ENCODE data around the gene GREB1L. TPM values are rescaled to one million over a fixed set of nuclear protein-coding genes. Genes with fewer than 3 reads are reported as not detected.
A peak's percentile ranks its signal among the peaks of the same experiment; 100 is the strongest.

GREB1L gene
- total and polyA plus RNA-seq, 2 donors = 0.09 to 0.50 TPM

GRCh38 chr18:21433436-21433835 lies 191.4 kb downstream of the GREB1L start:
- no peak for DNase-seq (ENCODE audit: low read depth in 6 of 9, low spot score in 9 of 9)
- Histone ChIP-seq H3K4me3 (ENCODE audit: low read length in 2 of 2) (no peak overlapping the region), H3K9me3 (ENCODE audit: control insufficient read depth in 2 of 2, insufficient read depth in 1 of 2, low read length in 1 of 2) (no peaks in the 10 kb centered on the region), H3K4me1 (ENCODE audit: control insufficient read depth in 2 of 2, insufficient read depth in 2 of 2, low read length in 2 of 2) (no peaks in the 10 kb centered on the region), H3K27ac (ENCODE audit: low read depth in 1 of 2, low read length in 1 of 2) (no peak overlapping the region), H3K36me3 (ENCODE audit: control insufficient read depth in 2 of 2, insufficient read depth in 2 of 2, low read length in 1 of 2) (no peaks in the 10 kb centered on the region), H3K27me3 (ENCODE audit: control insufficient read depth in 2 of 2, insufficient read depth in 1 of 2, low read length in 1 of 2) (no peaks in the 10 kb centered on the region)
- WGBS = 94% methylated on average over 1 of the region's 1 CpG

- H3K9me3 ChIP-seq (ENCODE audit: control insufficient read depth in 2 of 2, insufficient read depth in 1 of 2, low read length in 1 of 2) = no peaks in the 10 kb centered on the region
- 75% methylated on average over 4 of the region's 4 CpGs for WGBS
- DNase-seq (ENCODE audit: low read depth in 6 of 9, low spot score in 9 of 9) = no peak
- H3K4me1 ChIP-seq (ENCODE audit: control insufficient read depth in 2 of 2, insufficient read depth in 2 of 2, low read length in 2 of 2) = no peaks in the 10 kb centered on the region
- no peak overlapping the region for H3K4me3 ChIP-seq (ENCODE audit: low read length in 2 of 2)
- no peak overlapping the region for H3K27ac ChIP-seq (ENCODE audit: low read depth in 1 of 2, low read length in 1 of 2)
- H3K27me3 ChIP-seq (ENCODE audit: control insufficient read depth in 2 of 2, insufficient read depth in 1 of 2, low read length in 1 of 2) = no peaks in the 10 kb centered on the region
- H3K36me3 ChIP-seq (ENCODE audit: control insufficient read depth in 2 of 2, insufficient read depth in 2 of 2, low read length in 1 of 2) = no peaks in the 10 kb centered on the region
Observed at GRCh38 chr18:21439431-21439846, 197.4 kb downstream of the GREB1L start.

GRCh38 chr18:21441670-21442069 lies 199.6 kb downstream of the GREB1L start:
- H3K4me1 ChIP-seq (ENCODE audit: control insufficient read depth in 2 of 2, insufficient read depth in 2 of 2, low read length in 2 of 2) = no peaks in the 10 kb centered on the region
- WGBS = 97% methylated on average over 3 of the region's 3 CpGs
- no peak overlapping the region for H3K4me3 ChIP-seq (ENCODE audit: low read length in 2 of 2)
- H3K36me3 ChIP-seq (ENCODE audit: control insufficient read depth in 2 of 2, insufficient read depth in 2 of 2, low read length in 1 of 2) = no peaks in the 10 kb centered on the region
- H3K9me3 ChIP-seq (ENCODE audit: control insufficient read depth in 2 of 2, insufficient read depth in 1 of 2, low read length in 1 of 2) = no peaks in the 10 kb centered on the region
- no peaks in the 10 kb centered on the region for H3K27me3 ChIP-seq (ENCODE audit: control insufficient read depth in 2 of 2, insufficient read depth in 1 of 2, low read length in 1 of 2)
- no peak overlapping the region for H3K27ac ChIP-seq (ENCODE audit: low read depth in 1 of 2, low read length in 1 of 2)
- DNase-seq (ENCODE audit: low read depth in 6 of 9, low spot score in 9 of 9) = no peak

GRCh38 chr18:21443776-21444464 lies 201.9 kb downstream of the GREB1L start:
- Histone ChIP-seq H3K4me1 (ENCODE audit: control insufficient read depth in 2 of 2, insufficient read depth in 2 of 2, low read length in 2 of 2) (no peaks in the 10 kb centered on the region), H3K27me3 (ENCODE audit: control insufficient read depth in 2 of 2, insufficient read depth in 1 of 2, low read length in 1 of 2) (no peaks in the 10 kb centered on the region), H3K36me3 (ENCODE audit: control insufficient read depth in 2 of 2, insufficient read depth in 2 of 2, low read length in 1 of 2) (no peaks in the 10 kb centered on the region), H3K27ac (ENCODE audit: low read depth in 1 of 2, low read length in 1 of 2) (no peak overlapping the region), H3K4me3 (ENCODE audit: low read length in 2 of 2) (no peak overlapping the region), H3K9me3 (ENCODE audit: control insufficient read depth in 2 of 2, insufficient read depth in 1 of 2, low read length in 1 of 2) (no peaks in the 10 kb centered on the region)
- no peak for DNase-seq (ENCODE audit: low read depth in 6 of 9, low spot score in 9 of 9)
- 93% methylated on average over 9 of the region's 9 CpGs for WGBS

- Histone ChIP-seq H3K4me1 (ENCODE audit: control insufficient read depth in 2 of 2, insufficient read depth in 2 of 2, low read length in 2 of 2) (no peaks in the 10 kb centered on the region), H3K4me3 (ENCODE audit: low read length in 2 of 2) (no peak overlapping the region), H3K36me3 (ENCODE audit: control insufficient read depth in 2 of 2, insufficient read depth in 2 of 2, low read length in 1 of 2) (no peaks in the 10 kb centered on the region), H3K27me3 (ENCODE audit: control insufficient read depth in 2 of 2, insufficient read depth in 1 of 2, low read length in 1 of 2) (no peaks in the 10 kb centered on the region), H3K27ac (ENCODE audit: low read depth in 1 of 2, low read length in 1 of 2) (no peak overlapping the region), H3K9me3 (ENCODE audit: control insufficient read depth in 2 of 2, insufficient read depth in 1 of 2, low read length in 1 of 2) (no peaks in the 10 kb centered on the region)
- DNase-seq (ENCODE audit: low read depth in 6 of 9, low spot score in 9 of 9) = peak in 6 of 9 donors; percentile 0 to 34 (median 10)
- 92% methylated on average over 6 of the region's 6 CpGs for WGBS
Observed at GRCh38 chr18:21444465-21445212, 202.6 kb downstream of the GREB1L start.

GRCh38 chr18:21448299-21448698 lies 206.3 kb downstream of the GREB1L start:
- Histone ChIP-seq H3K27me3 (ENCODE audit: control insufficient read depth in 2 of 2, insufficient read depth in 1 of 2, low read length in 1 of 2) (no peaks in the 10 kb centered on the region), H3K9me3 (ENCODE audit: control insufficient read depth in 2 of 2, insufficient read depth in 1 of 2, low read length in 1 of 2) (no peaks in the 10 kb centered on the region), H3K4me3 (ENCODE audit: low read length in 2 of 2) (no peak overlapping the region)

GRCh38 chr18:21449367-21450290 lies 207.6 kb downstream of the GREB1L start:
- DNase-seq (ENCODE audit: low read depth in 6 of 9, low spot score in 9 of 9) = no peak
- Histone ChIP-seq H3K27me3 (ENCODE audit: control insufficient read depth in 2 of 2, insufficient read depth in 1 of 2, low read length in 1 of 2) (no peaks in the 10 kb centered on the region), H3K27ac (ENCODE audit: low read depth in 1 of 2, low read length in 1 of 2) (no peak overlapping the region), H3K4me3 (ENCODE audit: low read length in 2 of 2) (no peak overlapping the region), H3K9me3 (ENCODE audit: control insufficient read depth in 2 of 2, insufficient read depth in 1 of 2, low read length in 1 of 2) (no peaks in the 10 kb centered on the region), H3K36me3 (ENCODE audit: control insufficient read depth in 2 of 2, insufficient read depth in 2 of 2, low read length in 1 of 2) (no peaks in the 10 kb centered on the region), H3K4me1 (ENCODE audit: control insufficient read depth in 2 of 2, insufficient read depth in 2 of 2, low read length in 2 of 2) (no peaks in the 10 kb centered on the region)
- WGBS = 85% methylated on average over 5 of the region's 5 CpGs

More at GRCh38 chr18:21448299-21448698, 206.3 kb downstream of the GREB1L start:
- DNase-seq (ENCODE audit: low read depth in 6 of 9, low spot score in 9 of 9) = no peak
- H3K4me1 ChIP-seq (ENCODE audit: control insufficient read depth in 2 of 2, insufficient read depth in 2 of 2, low read length in 2 of 2) = no peaks in the 10 kb centered on the region
- H3K36me3 ChIP-seq (ENCODE audit: control insufficient read depth in 2 of 2, insufficient read depth in 2 of 2, low read length in 1 of 2) = no peaks in the 10 kb centered on the region
- no peak overlapping the region for H3K27ac ChIP-seq (ENCODE audit: low read depth in 1 of 2, low read length in 1 of 2)

GRCh38 chr18:21450503-21450902 lies 208.5 kb downstream of the GREB1L start:
- Histone ChIP-seq H3K9me3 (ENCODE audit: control insufficient read depth in 2 of 2, insufficient read depth in 1 of 2, low read length in 1 of 2) (no peaks in the 10 kb centered on the region), H3K27ac (ENCODE audit: low read depth in 1 of 2, low read length in 1 of 2) (no peak overlapping the region), H3K4me1 (ENCODE audit: control insufficient read depth in 2 of 2, insufficient read depth in 2 of 2, low read length in 2 of 2) (no peaks in the 10 kb centered on the region), H3K4me3 (ENCODE audit: low read length in 2 of 2) (no peak overlapping the region), H3K36me3 (ENCODE audit: control insufficient read depth in 2 of 2, insufficient read depth in 2 of 2, low read length in 1 of 2) (no peaks in the 10 kb centered on the region), H3K27me3 (ENCODE audit: control insufficient read depth in 2 of 2, insufficient read depth in 1 of 2, low read length in 1 of 2) (no peaks in the 10 kb centered on the region)
- DNase-seq (ENCODE audit: low read depth in 6 of 9, low spot score in 9 of 9) = no peak
- WGBS = 88% methylated on average over 2 of the region's 2 CpGs

GRCh38 chr18:21450913-21451312 lies 208.9 kb downstream of the GREB1L start:
- 45% methylated on average over 1 of the region's 1 CpG for WGBS
- no peak for DNase-seq (ENCODE audit: low read depth in 6 of 9, low spot score in 9 of 9)
- Histone ChIP-seq H3K27ac (ENCODE audit: low read depth in 1 of 2, low read length in 1 of 2) (no peak overlapping the region), H3K27me3 (ENCODE audit: control insufficient read depth in 2 of 2, insufficient read depth in 1 of 2, low read length in 1 of 2) (no peaks in the 10 kb centered on the region), H3K4me1 (ENCODE audit: control insufficient read depth in 2 of 2, insufficient read depth in 2 of 2, low read length in 2 of 2) (no peaks in the 10 kb centered on the region), H3K4me3 (ENCODE audit: low read length in 2 of 2) (no peak overlapping the region), H3K9me3 (ENCODE audit: control insufficient read depth in 2 of 2, insufficient read depth in 1 of 2, low read length in 1 of 2) (no peaks in the 10 kb centered on the region), H3K36me3 (ENCODE audit: control insufficient read depth in 2 of 2, insufficient read depth in 2 of 2, low read length in 1 of 2) (no peaks in the 10 kb centered on the region)

Data from thymus (tissue), 11 donors.